WTC11 (cell line): ENCODE data around the gene NAT16. TPM values are rescaled to one million over a fixed set of nuclear protein-coding genes. Genes with fewer than 3 reads are reported as not detected.
A peak's percentile ranks its signal among the peaks of the same experiment; 100 is the strongest.

Experiments used
- ATAC-seq: fragments of 200-7000 bp; cut with Tn5 transposase; 2 replicates; pipeline ENCODE4 v1.10.0; 2021; ENCODE audit warnings: mild to moderate bottlenecking, moderate library complexity
- CTCF ChIA-PET: fragments of 300-600 bp; sonication (Branson Sonifier 250); formaldehyde crosslinking; loops from one replicate; lab custom pipeline; 2021; ENCODE audit warnings: antibody characterized with exemption; lab: Charles Lee
- POLR2A ChIA-PET: fragments of 350-600 bp; sonication (Branson Sonifier 250); formaldehyde crosslinking; loops from one replicate; lab custom pipeline; 2021; ENCODE audit warnings: antibody characterized with exemption; lab: Charles Lee
- DNase-seq: peaks from one replicate; pipeline ENCODE4 v3.0.0; 2021; ENCODE audit warnings: low spot score
- H3K27ac Mint-ChIP-seq: 2 replicates; pipeline ENCODE4 v1.8.0; 2021; ENCODE audit warnings: mixed read lengths
- H3K27me3 Mint-ChIP-seq: 2 replicates; pipeline ENCODE4 v1.8.0; 2021; ENCODE audit warnings: low read depth, mild to moderate bottlenecking, moderate library complexity, mixed read lengths
- H3K36me3 Mint-ChIP-seq: 2 replicates; pipeline ENCODE4 v1.8.0; 2021; ENCODE audit warnings: mixed read lengths
- H3K4me1 Mint-ChIP-seq: 2 replicates; pipeline ENCODE4 v1.8.0; 2022; ENCODE audit warnings: mixed read lengths
- H3K4me3 Mint-ChIP-seq: 2 replicates; pipeline ENCODE4 v1.8.0; 2021; ENCODE audit warnings: mild to moderate bottlenecking, moderate library complexity, mixed read lengths
- H3K9me3 Mint-ChIP-seq: 2 replicates; pipeline ENCODE4 v1.8.0; 2021; ENCODE audit warnings: mixed read lengths
- ARID4B ChIP-seq: sonication (generic); formaldehyde crosslinking; IDR thresholded peaks from 2 replicates; pipeline ENCODE4 v1.8.0; 2023; ENCODE audit warnings: missing genetic modification reagents, mild to moderate bottlenecking, borderline replicate concordance
- ATF2 ChIP-seq: sonication (generic); formaldehyde crosslinking; IDR thresholded peaks from 2 replicates; pipeline ENCODE4 v1.8.1; 2022; ENCODE audit warnings: low read depth, missing genetic modification reagents, borderline replicate concordance
- MYBL2 ChIP-seq: sonication (generic); formaldehyde crosslinking; IDR thresholded peaks from 2 replicates; pipeline ENCODE4 v1.8.1; 2023; ENCODE audit warnings: mild to moderate bottlenecking, moderate library complexity, missing genetic modification reagents
- NR1H2 ChIP-seq: sonication (generic); formaldehyde crosslinking; IDR thresholded peaks from 2 replicates; pipeline ENCODE4 v1.9.0; 2021; ENCODE audit warnings: mild to moderate bottlenecking, moderate library complexity, missing genetic modification reagents
- NR2C2 ChIP-seq: sonication (generic); formaldehyde crosslinking; IDR thresholded peaks from 2 replicates; pipeline ENCODE4 v1.8.0; 2022; ENCODE audit warnings: mild to moderate bottlenecking, missing genetic modification reagents
- PRDM15 ChIP-seq: sonication (generic); formaldehyde crosslinking; IDR thresholded peaks from 2 replicates; pipeline ENCODE4 v1.8.0; 2022; ENCODE audit warnings: missing genetic modification reagents
- TCF7 ChIP-seq: sonication (generic); formaldehyde crosslinking; IDR thresholded peaks from 2 replicates; pipeline ENCODE4 v1.8.0; 2022; ENCODE audit warnings: mild to moderate bottlenecking, low read depth, missing genetic modification reagents, moderate library complexity
- ZNF219 ChIP-seq: sonication (generic); formaldehyde crosslinking; IDR thresholded peaks from 2 replicates; pipeline ENCODE4 v1.8.0; 2023; ENCODE audit warnings: missing genetic modification reagents, mild to moderate bottlenecking, borderline replicate concordance
- ZNF263 ChIP-seq: sonication (generic); formaldehyde crosslinking; IDR thresholded peaks from 2 replicates; pipeline ENCODE4 v1.8.1; 2022; ENCODE audit warnings: low read depth, mild to moderate bottlenecking, moderate library complexity, missing genetic modification reagents
- ZNF425 ChIP-seq: fragments of 250-450 bp; sonication (Bioruptor Pico); conservative IDR thresholded peaks from 2 replicates; pipeline ENCODE4 v1.9.0; 2021; ENCODE audit warnings: mild to moderate bottlenecking
- total RNA-seq: library from RNA; stranded (reverse); gene quantifications from 3 replicates; pipeline ENCODE4 v1.2.3, GENCODE V29; 2021
- TF ChIP-seq, protein P1 (sequence below): sonication (generic); formaldehyde crosslinking; IDR thresholded peaks from 2 replicates; pipeline ENCODE4 v1.8.1; 2023; ENCODE audit warnings: mild to moderate bottlenecking, missing genetic modification reagents
- TF ChIP-seq, protein P2 (sequence below): fragments of 200-600 bp; IDR thresholded peaks from 2 replicates; pipeline ENCODE4 v1.8.0; 2022; ENCODE audit warnings: antibody characterized with exemption
- TF ChIP-seq, protein P3 (sequence below): sonication (generic); formaldehyde crosslinking; IDR thresholded peaks from 2 replicates; pipeline ENCODE4 v1.8.1; 2023; ENCODE audit warnings: mild to moderate bottlenecking, missing genetic modification reagents, moderate library complexity
- TF ChIP-seq, protein P4 (sequence below): sonication (generic); formaldehyde crosslinking; conservative IDR thresholded peaks from 2 replicates; pipeline ENCODE4 v1.8.1; 2023; ENCODE audit warnings: mild to moderate bottlenecking, low read depth, missing genetic modification reagents, moderate library complexity

NAT16 gene
- total RNA-seq, 1 experiment from 2014 or later: 0.39 TPM

DNA sequence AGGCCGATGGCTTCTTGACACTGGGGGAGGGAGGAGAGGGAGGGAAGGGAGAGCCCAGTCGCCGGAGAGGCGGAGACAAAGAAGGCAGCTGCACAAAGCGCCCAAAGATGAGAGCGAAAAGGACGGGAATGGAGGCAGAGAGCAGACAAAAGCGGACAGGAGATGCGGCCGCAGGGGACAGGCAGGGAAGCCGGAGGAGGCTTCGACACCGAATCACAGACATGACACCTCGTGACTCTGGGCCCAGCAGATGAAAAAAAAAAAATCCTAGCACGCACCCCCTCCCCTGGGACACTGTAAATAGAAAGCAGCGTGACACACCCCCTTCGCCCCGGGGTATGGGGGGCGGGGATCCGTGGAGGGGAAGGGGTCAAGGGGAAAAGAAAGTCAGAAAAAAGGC, 976 bp downstream of the NAT16 start:
- DNase-seq (peak; percentile 43), ATAC-seq (peak; percentile 4; the same call in 1 of the 2 replicates)
- H3K27me3 Mint-ChIP-seq: peaks cover 84% of the 10 kb centered on the region
- H3K4me3 Mint-ChIP-seq: peak overlapping the region; percentile 73
- no peaks in the 10 kb centered on the region for H3K9me3 Mint-ChIP-seq
- no peak overlapping the region for H3K27ac Mint-ChIP-seq
- CTCF ChIA-PET: interaction anchor here (0.6 to 6.9 kb wide), 8 partner anchors 8 to 56 kb away, joined by 3 to 78 read pairs (median 4); partner anchors contain the start of genes SERPINE1 and VGF
- TF ChIP-seq, protein P1, sequence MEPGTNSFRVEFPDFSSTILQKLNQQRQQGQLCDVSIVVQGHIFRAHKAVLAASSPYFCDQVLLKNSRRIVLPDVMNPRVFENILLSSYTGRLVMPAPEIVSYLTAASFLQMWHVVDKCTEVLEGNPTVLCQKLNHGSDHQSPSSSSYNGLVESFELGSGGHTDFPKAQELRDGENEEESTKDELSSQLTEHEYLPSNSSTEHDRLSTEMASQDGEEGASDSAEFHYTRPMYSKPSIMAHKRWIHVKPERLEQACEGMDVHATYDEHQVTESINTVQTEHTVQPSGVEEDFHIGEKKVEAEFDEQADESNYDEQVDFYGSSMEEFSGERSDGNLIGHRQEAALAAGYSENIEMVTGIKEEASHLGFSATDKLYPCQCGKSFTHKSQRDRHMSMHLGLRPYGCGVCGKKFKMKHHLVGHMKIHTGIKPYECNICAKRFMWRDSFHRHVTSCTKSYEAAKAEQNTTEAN (CRISPR knock-in tag): no peak
- TF ChIP-seq PRDM15 (CRISPR knock-in tag): peak; percentile 54; the same call in 1 of the 2 replicates
- peaks cover 18% of the 10 kb centered on the region for H3K4me1 Mint-ChIP-seq
- POLR2A ChIA-PET: interaction anchor here (0.6 to 0.7 kb wide), 2 partner anchors 65 to 92 kb away, joined by 4 to 10 read pairs; no protein-coding TSS in a partner anchor
- H3K36me3 Mint-ChIP-seq: no peaks in the 10 kb centered on the region

- Mint-ChIP-seq H3K4me3 (no peak overlapping the region), H3K27ac (no peak overlapping the region), H3K9me3 (no peaks in the 10 kb centered on the region), H3K36me3 (no peaks in the 10 kb centered on the region), H3K4me1 (peaks cover 25% of the 10 kb centered on the region), H3K27me3 (peaks cover 99% of the 10 kb centered on the region)
- ChIA-PET POLR2A (no interaction called here), CTCF (interaction anchor here (1.6 to 6.9 kb wide), 5 partner anchors 12 to 105 kb away, joined by 3 to 78 read pairs (median 6); partner anchors contain the start of gene VGF)
- no peak for ATAC-seq
- no peak for DNase-seq
- TF ChIP-seq NR1H2 (CRISPR knock-in tag): no peak
- TF ChIP-seq ZNF425 (CRISPR knock-in tag): no peak
- TF ChIP-seq MYBL2 (CRISPR knock-in tag): no peak
- TF ChIP-seq TCF7 (CRISPR knock-in tag): no peak
- TF ChIP-seq, protein P2, sequence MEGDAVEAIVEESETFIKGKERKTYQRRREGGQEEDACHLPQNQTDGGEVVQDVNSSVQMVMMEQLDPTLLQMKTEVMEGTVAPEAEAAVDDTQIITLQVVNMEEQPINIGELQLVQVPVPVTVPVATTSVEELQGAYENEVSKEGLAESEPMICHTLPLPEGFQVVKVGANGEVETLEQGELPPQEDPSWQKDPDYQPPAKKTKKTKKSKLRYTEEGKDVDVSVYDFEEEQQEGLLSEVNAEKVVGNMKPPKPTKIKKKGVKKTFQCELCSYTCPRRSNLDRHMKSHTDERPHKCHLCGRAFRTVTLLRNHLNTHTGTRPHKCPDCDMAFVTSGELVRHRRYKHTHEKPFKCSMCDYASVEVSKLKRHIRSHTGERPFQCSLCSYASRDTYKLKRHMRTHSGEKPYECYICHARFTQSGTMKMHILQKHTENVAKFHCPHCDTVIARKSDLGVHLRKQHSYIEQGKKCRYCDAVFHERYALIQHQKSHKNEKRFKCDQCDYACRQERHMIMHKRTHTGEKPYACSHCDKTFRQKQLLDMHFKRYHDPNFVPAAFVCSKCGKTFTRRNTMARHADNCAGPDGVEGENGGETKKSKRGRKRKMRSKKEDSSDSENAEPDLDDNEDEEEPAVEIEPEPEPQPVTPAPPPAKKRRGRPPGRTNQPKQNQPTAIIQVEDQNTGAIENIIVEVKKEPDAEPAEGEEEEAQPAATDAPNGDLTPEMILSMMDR: no peak
- TF ChIP-seq, protein P3, sequence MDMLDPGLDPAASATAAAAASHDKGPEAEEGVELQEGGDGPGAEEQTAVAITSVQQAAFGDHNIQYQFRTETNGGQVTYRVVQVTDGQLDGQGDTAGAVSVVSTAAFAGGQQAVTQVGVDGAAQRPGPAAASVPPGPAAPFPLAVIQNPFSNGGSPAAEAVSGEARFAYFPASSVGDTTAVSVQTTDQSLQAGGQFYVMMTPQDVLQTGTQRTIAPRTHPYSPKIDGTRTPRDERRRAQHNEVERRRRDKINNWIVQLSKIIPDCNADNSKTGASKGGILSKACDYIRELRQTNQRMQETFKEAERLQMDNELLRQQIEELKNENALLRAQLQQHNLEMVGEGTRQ (CRISPR knock-in tag): no peak
- TF ChIP-seq, protein P4, sequence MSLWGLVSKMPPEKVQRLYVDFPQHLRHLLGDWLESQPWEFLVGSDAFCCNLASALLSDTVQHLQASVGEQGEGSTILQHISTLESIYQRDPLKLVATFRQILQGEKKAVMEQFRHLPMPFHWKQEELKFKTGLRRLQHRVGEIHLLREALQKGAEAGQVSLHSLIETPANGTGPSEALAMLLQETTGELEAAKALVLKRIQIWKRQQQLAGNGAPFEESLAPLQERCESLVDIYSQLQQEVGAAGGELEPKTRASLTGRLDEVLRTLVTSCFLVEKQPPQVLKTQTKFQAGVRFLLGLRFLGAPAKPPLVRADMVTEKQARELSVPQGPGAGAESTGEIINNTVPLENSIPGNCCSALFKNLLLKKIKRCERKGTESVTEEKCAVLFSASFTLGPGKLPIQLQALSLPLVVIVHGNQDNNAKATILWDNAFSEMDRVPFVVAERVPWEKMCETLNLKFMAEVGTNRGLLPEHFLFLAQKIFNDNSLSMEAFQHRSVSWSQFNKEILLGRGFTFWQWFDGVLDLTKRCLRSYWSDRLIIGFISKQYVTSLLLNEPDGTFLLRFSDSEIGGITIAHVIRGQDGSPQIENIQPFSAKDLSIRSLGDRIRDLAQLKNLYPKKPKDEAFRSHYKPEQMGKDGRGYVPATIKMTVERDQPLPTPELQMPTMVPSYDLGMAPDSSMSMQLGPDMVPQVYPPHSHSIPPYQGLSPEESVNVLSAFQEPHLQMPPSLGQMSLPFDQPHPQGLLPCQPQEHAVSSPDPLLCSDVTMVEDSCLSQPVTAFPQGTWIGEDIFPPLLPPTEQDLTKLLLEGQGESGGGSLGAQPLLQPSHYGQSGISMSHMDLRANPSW: no peak
- TF ChIP-seq ZNF263 (CRISPR knock-in tag): no peak
- TF ChIP-seq NR2C2 (CRISPR knock-in tag): no peak
- TF ChIP-seq ARID4B (CRISPR knock-in tag): no peak
- no peak for TF ChIP-seq ATF2 (CRISPR knock-in tag)
- TF ChIP-seq ZNF219: no peak
Observed at GRCh38 chr7:101177644-101178043, 2.4 kb downstream of the NAT16 start.
